ENCODE results near the gene NEUROG1.

- TF ChIP-seq REST (IDR thresholded peaks at IDR 0.05; ENCODE audit: borderline replicate concordance in 1 of 2, low read depth in 1 of 2, low read length in 2 of 2) (no peak), MAZ (IDR thresholded peaks at IDR 0.05; ENCODE audit: borderline replicate concordance, low read depth, low read length) (no peak), MAZ (CRISPR knock-in tag; IDR thresholded peaks at IDR 0.05; ENCODE audit: low read depth) (no peak), EZH2 (conservative IDR thresholded peaks at IDR 0.05; ENCODE audit: low read depth, low read length) (no peak), PRDM10 (CRISPR knock-in tag; IDR thresholded peaks at IDR 0.05; ENCODE audit: low read depth) (no peak), POLR2A (IDR thresholded peaks at IDR 0.05; ENCODE audit: insufficient read depth in 1 of 2, low read depth in 2 of 2, low read length in 2 of 2) (no peak), ZNF703 (CRISPR knock-in tag; IDR thresholded peaks at IDR 0.05; ENCODE audit: borderline replicate concordance) (no peak), KLF11 (CRISPR knock-in tag; IDR thresholded peaks at IDR 0.05) (no peak), KDM1A (CRISPR knock-in tag; IDR thresholded peaks at IDR 0.05) (no peak)
These were observed 2.5 kb upstream of the NEUROG1 start for GRCh38 chr5:135538261-135538660.
